Right kidney (tissue), 1 donor: ENCODE measurements around the gene SYT14.

Experiments used
- DNase-seq: peaks from one replicate; pipeline ENCODE4 v3.0.0-alpha.2; 2016

The SYT14 gene

GRCh38 chr1:210207597-210208450 lies 269.8 kb downstream of the SYT14 start:
- DNase-seq, result no peak

- DNase-seq, result no peak
These were observed 275.3 kb downstream of the SYT14 start for GRCh38 chr1:210213335-210213734.

- DNase-seq, result no peak
These were observed 276.8 kb downstream of the SYT14 start for GRCh38 chr1:210214573-210215409.

- DNase-seq, result no peak
These were observed 279.5 kb downstream of the SYT14 start for GRCh38 chr1:210217482-210217881.

- DNase-seq, result no peak
These were observed 280.0 kb downstream of the SYT14 start for GRCh38 chr1:210218047-210218446.
